LNCAP (cell line): Measurements from ENCODE around the gene SNX14.

ENCODE experiments used
- TF ChIP-seq, protein P1 (sequence below): fragments of 450-650 bp; IDR thresholded peaks from 2 replicates; pipeline ENCODE4 v1.5.1; 2017; ENCODE audit warnings: mild to moderate bottlenecking

The SNX14 gene

DNA sequence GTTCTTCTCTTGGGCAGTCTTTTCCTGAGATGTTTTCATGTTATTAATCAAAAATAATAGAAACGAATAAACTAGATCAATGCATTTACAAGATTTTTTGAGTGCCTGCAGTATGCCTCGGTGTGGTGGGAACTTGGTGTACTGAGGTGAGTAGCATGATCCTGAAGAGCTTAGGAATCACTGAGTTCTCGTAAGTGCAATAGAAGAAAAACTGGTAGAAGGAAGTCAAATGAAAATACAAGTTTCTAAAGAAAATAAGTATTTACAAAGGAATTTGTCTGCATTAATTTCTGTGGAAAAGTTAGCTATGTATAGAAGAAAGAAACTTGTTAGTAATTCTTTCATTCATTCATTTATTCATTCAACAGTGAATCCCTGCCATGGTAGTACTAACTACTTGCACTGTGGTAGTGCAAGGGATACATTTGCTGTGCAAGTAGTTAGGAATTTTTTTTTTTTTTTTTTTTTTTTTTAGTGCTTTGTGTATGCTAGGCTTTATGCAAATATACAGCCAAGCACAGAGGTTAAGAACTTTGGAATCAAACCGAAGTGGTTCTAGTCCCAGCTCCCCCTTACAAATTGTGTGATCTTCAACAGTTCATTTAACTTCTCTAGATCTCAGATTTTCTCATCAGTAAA lies 129.9 kb downstream of the SNX14 start:
- TF ChIP-seq, protein P1, sequence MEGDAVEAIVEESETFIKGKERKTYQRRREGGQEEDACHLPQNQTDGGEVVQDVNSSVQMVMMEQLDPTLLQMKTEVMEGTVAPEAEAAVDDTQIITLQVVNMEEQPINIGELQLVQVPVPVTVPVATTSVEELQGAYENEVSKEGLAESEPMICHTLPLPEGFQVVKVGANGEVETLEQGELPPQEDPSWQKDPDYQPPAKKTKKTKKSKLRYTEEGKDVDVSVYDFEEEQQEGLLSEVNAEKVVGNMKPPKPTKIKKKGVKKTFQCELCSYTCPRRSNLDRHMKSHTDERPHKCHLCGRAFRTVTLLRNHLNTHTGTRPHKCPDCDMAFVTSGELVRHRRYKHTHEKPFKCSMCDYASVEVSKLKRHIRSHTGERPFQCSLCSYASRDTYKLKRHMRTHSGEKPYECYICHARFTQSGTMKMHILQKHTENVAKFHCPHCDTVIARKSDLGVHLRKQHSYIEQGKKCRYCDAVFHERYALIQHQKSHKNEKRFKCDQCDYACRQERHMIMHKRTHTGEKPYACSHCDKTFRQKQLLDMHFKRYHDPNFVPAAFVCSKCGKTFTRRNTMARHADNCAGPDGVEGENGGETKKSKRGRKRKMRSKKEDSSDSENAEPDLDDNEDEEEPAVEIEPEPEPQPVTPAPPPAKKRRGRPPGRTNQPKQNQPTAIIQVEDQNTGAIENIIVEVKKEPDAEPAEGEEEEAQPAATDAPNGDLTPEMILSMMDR, result no peak

- TF ChIP-seq, protein P1, result no peak
Measured at GRCh38 chr6:85462673-85463072, 131.0 kb downstream of the SNX14 start.

GRCh38 chr6:85461798-85462170 lies 131.9 kb downstream of the SNX14 start:
- TF ChIP-seq, protein P1, result no peak

- TF ChIP-seq, protein P1, result no peak
Measured at GRCh38 chr6:85460921-85461797, 132.5 kb downstream of the SNX14 start.

DNA sequence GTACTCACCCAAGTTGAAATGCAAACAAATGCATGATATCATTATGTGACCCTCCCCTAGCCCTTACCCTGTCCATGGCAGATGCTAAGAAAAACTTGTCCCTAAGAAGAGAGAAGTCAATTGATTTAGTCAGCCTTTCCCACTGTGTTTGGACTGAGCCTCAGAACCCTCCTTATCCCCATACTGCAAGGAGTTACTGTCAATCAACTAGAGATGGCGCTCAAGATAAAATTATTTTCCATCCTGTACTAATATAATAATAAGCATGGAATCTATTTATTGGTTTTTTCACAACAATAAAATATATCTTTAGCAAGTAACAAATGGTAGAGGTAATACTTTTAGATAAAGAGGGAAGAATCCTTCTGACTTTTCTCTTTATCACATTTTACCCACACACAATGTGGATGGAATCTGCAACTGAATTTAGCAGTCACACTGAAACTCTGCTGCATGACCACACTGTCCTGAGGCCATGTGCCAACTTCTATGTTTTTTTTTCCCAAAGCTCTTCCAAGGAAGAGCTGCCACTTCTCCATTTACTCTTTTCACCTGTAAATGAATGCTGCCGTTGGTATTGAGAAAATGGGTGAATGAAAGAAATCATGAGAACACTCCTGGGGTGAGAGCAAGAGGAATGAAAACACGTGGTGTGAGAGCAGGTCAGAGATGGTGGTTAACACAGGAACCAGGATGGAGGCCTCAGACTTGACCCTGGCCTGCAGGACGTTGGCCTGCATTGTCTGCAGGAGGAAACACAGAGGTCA lies 133.3 kb downstream of the SNX14 start:
- TF ChIP-seq, protein P1, result no peak

DNA sequence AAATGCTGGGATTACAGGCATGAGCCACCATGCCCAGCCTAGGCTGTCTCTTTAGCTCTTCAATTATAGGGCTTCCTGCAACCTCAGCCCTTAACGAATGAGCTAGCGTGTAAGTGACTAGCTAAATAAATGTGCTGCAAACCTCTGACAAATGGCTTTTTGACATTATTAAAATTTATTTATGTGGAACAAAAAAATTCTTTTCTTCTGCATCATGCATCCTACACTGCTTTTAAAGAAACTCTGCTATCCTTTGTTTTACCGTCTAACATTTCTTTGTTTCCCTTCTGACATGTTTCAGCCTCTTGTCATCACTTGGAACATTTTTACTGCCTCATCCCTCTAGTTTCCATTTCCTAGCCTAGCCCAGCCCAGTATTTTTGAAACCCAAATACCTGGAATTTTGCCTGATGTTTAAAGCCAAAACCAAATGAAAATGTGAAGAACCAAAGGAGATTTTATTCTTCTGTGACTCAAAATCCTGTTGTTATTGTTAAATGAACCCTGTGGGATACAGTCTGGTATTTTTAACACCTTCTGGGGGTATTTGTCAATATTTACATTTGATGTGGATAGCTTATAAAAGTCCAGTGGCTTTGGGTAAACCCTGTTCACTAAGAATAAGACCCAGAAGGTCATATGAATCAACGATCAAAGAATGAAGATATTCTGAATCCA lies 134.3 kb downstream of the SNX14 start:
- TF ChIP-seq, protein P1, result no peak

GRCh38 chr6:85458782-85459181 lies 134.9 kb downstream of the SNX14 start:
- TF ChIP-seq, protein P1, result no peak
